HL-60 (cell line): ENCODE data around the gene CRB1.

Source experiments
- DNase-seq, 2 experiments: peaks; one replicate each; pipeline ENCODE4 v3.0.0-alpha.2; 2010 to 2020; ENCODE audit warnings: low read depth in 1 of 2, low spot score in 1 of 2
- H3K27ac ChIP-seq: fragments of 250-450 bp; sonication (Bioruptor Pico); replicated peaks from 2 replicates; pipeline ENCODE4 v1.5.1; 2020; ENCODE audit warnings: mild to moderate bottlenecking, moderate library complexity
- H3K27me3 ChIP-seq: fragments of 250-450 bp; sonication (Bioruptor Pico); 2 replicates; pipeline ENCODE4 v1.5.1; 2021; ENCODE audit warnings: mild to moderate bottlenecking, moderate library complexity; ENCODE audit not compliant: insufficient read depth, poor library complexity, severe bottlenecking
- H3K4me3 ChIP-seq: replicated peaks from 2 replicates; pipeline ENCODE4 v1.5.1; 2011; ENCODE audit warnings: mild to moderate bottlenecking, control low read depth, low read length; ENCODE audit not compliant: insufficient read depth
- CTCF ChIP-seq: IDR thresholded peaks from one replicate; pipeline ENCODE4 v1.5.1; 2011; ENCODE audit warnings: low read length, control low read depth, inconsistent platforms; ENCODE audit not compliant: insufficient read depth
- GABPA ChIP-seq: IDR thresholded peaks from 2 replicates; pipeline ENCODE4 v1.6.1; 2012; ENCODE audit warnings: low read depth
- POLR2AphosphoS5 ChIP-seq: IDR thresholded peaks from 2 replicates; pipeline ENCODE4 v1.6.1; 2012; ENCODE audit warnings: low read depth
- SPI1 ChIP-seq: IDR thresholded peaks from 2 replicates; pipeline ENCODE4 v1.6.1; 2012; ENCODE audit warnings: low read depth, mild to moderate bottlenecking, borderline replicate concordance
- TF ChIP-seq, protein P1 (sequence below): IDR thresholded peaks from 2 replicates; pipeline ENCODE4 v1.6.1; 2012; ENCODE audit warnings: low read depth; ENCODE audit not compliant: insufficient replicate concordance

CRB1 gene

GRCh38 chr1:197311081-197311480, 43.0 kb downstream of the CRB1 start:
- H3K4me3 ChIP-seq: no peak overlapping the region
- no peak for TF ChIP-seq POLR2AphosphoS5
- no peak for TF ChIP-seq CTCF
- no peak for TF ChIP-seq SPI1
- TF ChIP-seq, protein P1, sequence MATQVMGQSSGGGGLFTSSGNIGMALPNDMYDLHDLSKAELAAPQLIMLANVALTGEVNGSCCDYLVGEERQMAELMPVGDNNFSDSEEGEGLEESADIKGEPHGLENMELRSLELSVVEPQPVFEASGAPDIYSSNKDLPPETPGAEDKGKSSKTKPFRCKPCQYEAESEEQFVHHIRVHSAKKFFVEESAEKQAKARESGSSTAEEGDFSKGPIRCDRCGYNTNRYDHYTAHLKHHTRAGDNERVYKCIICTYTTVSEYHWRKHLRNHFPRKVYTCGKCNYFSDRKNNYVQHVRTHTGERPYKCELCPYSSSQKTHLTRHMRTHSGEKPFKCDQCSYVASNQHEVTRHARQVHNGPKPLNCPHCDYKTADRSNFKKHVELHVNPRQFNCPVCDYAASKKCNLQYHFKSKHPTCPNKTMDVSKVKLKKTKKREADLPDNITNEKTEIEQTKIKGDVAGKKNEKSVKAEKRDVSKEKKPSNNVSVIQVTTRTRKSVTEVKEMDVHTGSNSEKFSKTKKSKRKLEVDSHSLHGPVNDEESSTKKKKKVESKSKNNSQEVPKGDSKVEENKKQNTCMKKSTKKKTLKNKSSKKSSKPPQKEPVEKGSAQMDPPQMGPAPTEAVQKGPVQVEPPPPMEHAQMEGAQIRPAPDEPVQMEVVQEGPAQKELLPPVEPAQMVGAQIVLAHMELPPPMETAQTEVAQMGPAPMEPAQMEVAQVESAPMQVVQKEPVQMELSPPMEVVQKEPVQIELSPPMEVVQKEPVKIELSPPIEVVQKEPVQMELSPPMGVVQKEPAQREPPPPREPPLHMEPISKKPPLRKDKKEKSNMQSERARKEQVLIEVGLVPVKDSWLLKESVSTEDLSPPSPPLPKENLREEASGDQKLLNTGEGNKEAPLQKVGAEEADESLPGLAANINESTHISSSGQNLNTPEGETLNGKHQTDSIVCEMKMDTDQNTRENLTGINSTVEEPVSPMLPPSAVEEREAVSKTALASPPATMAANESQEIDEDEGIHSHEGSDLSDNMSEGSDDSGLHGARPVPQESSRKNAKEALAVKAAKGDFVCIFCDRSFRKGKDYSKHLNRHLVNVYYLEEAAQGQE: no peak
- no peak for TF ChIP-seq GABPA
- no peak overlapping the region for H3K27ac ChIP-seq
- no peaks in the 10 kb centered on the region for H3K27me3 ChIP-seq
- DNase-seq: no peak

GRCh38 chr1:197312163-197312562, 44.1 kb downstream of the CRB1 start:
- DNase-seq: no peak
- H3K27me3 ChIP-seq: no peaks in the 10 kb centered on the region
- TF ChIP-seq, protein P1: no peak
- no peak for TF ChIP-seq POLR2AphosphoS5
- no peak for TF ChIP-seq GABPA
- no peak for TF ChIP-seq SPI1
- TF ChIP-seq CTCF: no peak
- no peak overlapping the region for H3K4me3 ChIP-seq
- H3K27ac ChIP-seq: no peak overlapping the region

GRCh38 chr1:197313713-197314112, 45.7 kb downstream of the CRB1 start:
- no peaks in the 10 kb centered on the region for H3K27me3 ChIP-seq
- DNase-seq: no peak
- no peak overlapping the region for H3K27ac ChIP-seq
- no peak overlapping the region for H3K4me3 ChIP-seq
- TF ChIP-seq GABPA (no peak), CTCF (no peak), POLR2AphosphoS5 (no peak), SPI1 (no peak)
- TF ChIP-seq, protein P1: no peak
